ENCODE results near the gene BNIP3. TPM values are rescaled to one million over a fixed set of nuclear protein-coding genes. Genes with fewer than 3 reads are reported as not detected.

BNIP3 gene
- total and polyA plus RNA-seq, 2 of the 8 experiments (the other 6 are each of a cell fraction or from before 2014, with no cell fraction given): 25.8 to 58.9 TPM

DNA sequence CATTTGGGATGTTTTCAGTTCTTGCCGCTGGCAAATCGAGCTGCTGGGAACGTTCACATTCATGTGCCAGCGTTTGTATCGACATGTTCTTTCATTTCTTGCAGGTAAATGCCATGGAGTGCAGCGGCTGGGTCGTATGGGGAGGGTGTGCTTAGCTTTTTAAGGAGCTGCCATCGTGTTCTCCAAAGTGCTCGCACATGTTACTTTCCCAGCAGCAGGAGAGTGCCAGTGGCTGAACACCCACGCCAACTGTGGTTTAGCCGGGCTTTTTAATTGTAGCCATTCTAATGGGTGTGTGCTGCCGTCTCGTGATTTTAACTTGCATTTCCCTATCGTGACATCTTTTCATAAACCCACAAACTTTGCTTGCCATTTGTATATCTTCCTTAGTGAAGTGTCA lies 11.6 kb upstream of the BNIP3 start:
- H3K4ac ChIP-seq (replicated peaks; ENCODE audit: insufficient read length, low read depth, low read length): no peak overlapping the region
- H3K23me2 ChIP-seq (ENCODE audit: low read depth, low read length): no peaks in the 10 kb centered on the region
- H3K4me3 ChIP-seq (ENCODE audit: extremely low read depth in 1 of 4, insufficient read depth in 2 of 4, low read depth in 3 of 4, low read length in 4 of 4): no peak overlapping the region
- no peak for DNase-seq (ENCODE audit: low read depth in 1 of 2, low spot score in 2 of 2)
- POLR2A ChIA-PET (ENCODE audit: partially characterized antibody): interaction anchor here (0.7 kb wide), 1 partner anchor 25 kb away, joined by 3 read pairs; no protein-coding TSS in a partner anchor
- WGBS, 2 experiments (ENCODE audit: extremely low coverage in 1 of 2, insufficient coverage in 1 of 2, insufficient read length in 1 of 2, insufficient replicate concordance in 2 of 2, low coverage in 1 of 2, low lambda C conversion rate in 2 of 2, missing lambda C conversion rate in 1 of 2): 91% methylated on average over 14 of the region's 14 CpGs; no CpG with 5 or more reads in 1 of the 2 experiments
- H3K18ac ChIP-seq (ENCODE audit: extremely low read depth, low read length): no peak overlapping the region
- TF ChIP-seq HDAC2 (IDR thresholded peaks at IDR 0.05; ENCODE audit: borderline replicate concordance in 1 of 2, low read depth in 2 of 2, low read length in 2 of 2) (no peak), MAFK (IDR thresholded peaks at IDR 0.05; ENCODE audit: low read depth, low read length) (no peak), SP4 (IDR thresholded peaks at IDR 0.05; ENCODE audit: low read length) (no peak), BACH1 (IDR thresholded peaks at IDR 0.05; ENCODE audit: low read length) (no peak), GTF2F1 (IDR thresholded peaks at IDR 0.05; ENCODE audit: borderline replicate concordance, low read depth, low read length) (no peak), SIRT6 (IDR thresholded peaks at IDR 0.05; ENCODE audit: low read length) (no peak)
- no peak overlapping the region for H2BK20ac ChIP-seq (ENCODE audit: low read length)
- H3K9ac ChIP-seq (replicated peaks in 1 of 4; ENCODE audit: extremely low read depth in 1 of 4, low read depth in 3 of 4, low read length in 3 of 4): no peak overlapping the region
- no peak overlapping the region for H2AK5ac ChIP-seq (ENCODE audit: low read depth, low read length)
- H4K20me1 ChIP-seq (replicated peaks in 1 of 2; ENCODE audit: control insufficient read depth in 1 of 2, insufficient read depth in 2 of 2, low read length in 2 of 2): no peaks in the 10 kb centered on the region
- no peak overlapping the region for H4K8ac ChIP-seq (ENCODE audit: extremely low read depth, insufficient read depth, low read length)
- CTCF ChIA-PET (ENCODE audit: partially characterized antibody): interaction anchor here (0.6 to 3.7 kb wide), 4 partner anchors 8 to 152 kb away, joined by 3 to 23 read pairs (median 4); no protein-coding TSS in a partner anchor
- H3K56ac ChIP-seq (replicated peaks; ENCODE audit: insufficient read length, low read depth, low read length): no peak overlapping the region
- H3K9me3 ChIP-seq (ENCODE audit: insufficient read depth in 2 of 2, low read depth in 1 of 2, low read length in 1 of 2): no peaks in the 10 kb centered on the region
- H3K4me2 ChIP-seq (ENCODE audit: insufficient read depth in 1 of 2, low read depth in 2 of 2, low read length in 2 of 2): no peak overlapping the region
- H3K27me3 ChIP-seq (replicated peaks in 1 of 4; ENCODE audit: control insufficient read depth in 3 of 4, extremely low read depth in 1 of 4, insufficient read depth in 3 of 4, low read length in 3 of 4): no peaks in the 10 kb centered on the region
- H3K4me1 ChIP-seq (replicated peaks in 1 of 4; ENCODE audit: control insufficient read depth in 3 of 4, insufficient read depth in 4 of 4, low read length in 3 of 4): peaks cover 6 to 9% (median 7%) of the 10 kb centered on the region in 4 experiments; a peak in 5 of 7 replicates
- no peak overlapping the region for H3K23ac ChIP-seq (ENCODE audit: insufficient read length)
- no peak overlapping the region for H4K5ac ChIP-seq (ENCODE audit: insufficient read length, low read depth, low read length)
- no peak overlapping the region; the same call in 1 of the 2 replicates for H2BK15ac ChIP-seq (ENCODE audit: low read length)
- H3K36me3 ChIP-seq (ENCODE audit: control insufficient read depth in 2 of 4, insufficient read depth in 4 of 4, low read length in 3 of 4): no peaks in the 10 kb centered on the region
- no peak overlapping the region for H3K14ac ChIP-seq (ENCODE audit: insufficient read length)
- no peak overlapping the region for H2BK12ac ChIP-seq (ENCODE audit: low read depth, low read length)
- H4K91ac ChIP-seq (replicated peaks; ENCODE audit: insufficient read length, low read length): no peak overlapping the region
- no peaks in the 10 kb centered on the region for H3K79me2 ChIP-seq (ENCODE audit: control insufficient read depth in 1 of 2, insufficient read depth in 2 of 2, low read length in 2 of 2)
- H2AFZ ChIP-seq (ENCODE audit: low read length): no peak overlapping the region; the same call in 1 of the 2 replicates
- H2BK5ac ChIP-seq (ENCODE audit: low read depth, low read length): no peak overlapping the region
- H3K79me1 ChIP-seq (ENCODE audit: low read depth, low read length): no peaks in the 10 kb centered on the region
- FAIRE-seq: no peak
- no peak overlapping the region for H2BK120ac ChIP-seq (replicated peaks; ENCODE audit: low read depth, low read length)
- no peak overlapping the region for H3K27ac ChIP-seq (ENCODE audit: low read depth, low read length)
